Neural cell (in vitro differentiated cells): ENCODE results near the gene PLEKHB2. TPM values are rescaled to one million over a fixed set of nuclear protein-coding genes. Genes with fewer than 3 reads are reported as not detected.

Experiments used
- H2AFZ ChIP-seq: fragments of 200-600, 300-800 bp; sonication (generic), shearing (Covaris generic); 2 replicates; pipeline ENCODE4 v1.6.0; 2014; ENCODE audit warnings: low read depth, mild to moderate bottlenecking, antibody characterized with exemption, low read length, moderate library complexity
- H3F3A ChIP-seq: fragments of 200-600 bp; shearing (Covaris generic); 2 replicates; pipeline ENCODE4 v1.6.1; 2016; ENCODE audit warnings: mild to moderate bottlenecking, moderate library complexity, mixed read lengths, antibody characterized with exemption, low read length; ENCODE audit not compliant: insufficient read depth, poor library complexity, severe bottlenecking
- H3K27ac ChIP-seq: fragments of 200-600, 300-800 bp; sonication (generic), shearing (Covaris generic); 2 replicates; pipeline ENCODE4 v1.5.1; 2014; ENCODE audit warnings: mild to moderate bottlenecking, low read length, moderate library complexity
- H3K27me3 ChIP-seq: fragments of 300-800, 200-600 bp; sonication (generic), shearing (Covaris generic); 2 replicates; pipeline ENCODE4 v1.6.0; 2014; ENCODE audit warnings: mild to moderate bottlenecking, low read depth, low read length, moderate library complexity; ENCODE audit not compliant: insufficient read depth
- H3K36me3 ChIP-seq: fragments of 300-800, 200-600 bp; sonication (generic), shearing (Covaris generic); 2 replicates; pipeline ENCODE4 v1.5.1; 2014; ENCODE audit warnings: mild to moderate bottlenecking, antibody characterized with exemption, low read length, moderate library complexity; ENCODE audit not compliant: insufficient read depth
- H3K4me2 ChIP-seq: fragments of 300-800, 200-600 bp; sonication (generic), shearing (Covaris generic); 2 replicates; pipeline ENCODE4 v1.6.0; 2014; ENCODE audit warnings: mild to moderate bottlenecking, low read length
- H3K4me3 ChIP-seq: fragments of 300-800, 200-600 bp; sonication (generic), shearing (Covaris generic); 2 replicates; pipeline ENCODE4 v1.5.1; 2014; ENCODE audit warnings: mild to moderate bottlenecking, low read length, moderate library complexity
- H3K79me2 ChIP-seq: fragments of 200-600 bp; shearing (Covaris generic); replicated peaks from 2 replicates; pipeline ENCODE4 v1.6.0; 2014; ENCODE audit warnings: mild to moderate bottlenecking, low read length, moderate library complexity; ENCODE audit not compliant: insufficient read depth
- H3K9ac ChIP-seq: fragments of 300-800, 200-600 bp; sonication (generic), shearing (Covaris generic); 2 replicates; pipeline ENCODE4 v1.6.1; 2016; ENCODE audit warnings: mild to moderate bottlenecking, low read length, mixed read lengths
- H3K9me2 ChIP-seq: fragments of 200-600 bp; shearing (Covaris generic); 2 replicates; pipeline ENCODE4 v1.6.1; 2016; ENCODE audit warnings: mild to moderate bottlenecking, low read length, mixed read lengths; ENCODE audit not compliant: insufficient read depth
- H3K9me3 ChIP-seq: fragments of 200-600, 300-800 bp; sonication (generic), shearing (Covaris generic); 2 replicates; pipeline ENCODE4 v1.6.1; 2016; ENCODE audit warnings: mild to moderate bottlenecking, mixed run types, low read length, moderate library complexity, mixed read lengths
- H4K20me1 ChIP-seq: fragments of 200-600 bp; shearing (Covaris generic); 2 replicates; pipeline ENCODE4 v1.6.1; 2016; ENCODE audit warnings: mild to moderate bottlenecking, mixed run types; ENCODE audit not compliant: insufficient read depth
- CTCF ChIP-seq: fragments of 450-650 bp; IDR thresholded peaks from 2 replicates; pipeline ENCODE4 v1.5.1; 2014; ENCODE audit warnings: antibody characterized with exemption, mild to moderate bottlenecking, moderate library complexity; ENCODE audit not compliant: poor library complexity, severe bottlenecking
- EP300 ChIP-seq: fragments of 450-650 bp; conservative IDR thresholded peaks from 2 replicates; pipeline ENCODE4 v1.6.1; 2014; ENCODE audit warnings: antibody characterized with exemption, mild to moderate bottlenecking, moderate library complexity; ENCODE audit not compliant: poor library complexity, severe bottlenecking
- EZH2 ChIP-seq: fragments of 200-600, 300-800 bp; shearing (Covaris generic), sonication (generic); IDR thresholded peaks from 2 replicates; pipeline ENCODE4 v1.6.1; 2014; ENCODE audit warnings: antibody characterized with exemption, low read length, borderline replicate concordance, mild to moderate bottlenecking; ENCODE audit not compliant: insufficient read depth, poor library complexity, severe bottlenecking
- MXI1 ChIP-seq: fragments of 450-650 bp; conservative IDR thresholded peaks from 2 replicates; pipeline ENCODE4 v1.6.1; 2014; ENCODE audit warnings: antibody characterized with exemption, mild to moderate bottlenecking; ENCODE audit not compliant: poor library complexity, severe bottlenecking
- POLR2AphosphoS5 ChIP-seq: IDR thresholded peaks from 2 replicates; pipeline ENCODE4 v1.6.1; 2012
- RAD21 ChIP-seq: fragments of 450-650 bp; conservative IDR thresholded peaks from 2 replicates; pipeline ENCODE4 v1.6.1; 2014; ENCODE audit warnings: antibody characterized with exemption, mild to moderate bottlenecking, moderate library complexity
- REST ChIP-seq: IDR thresholded peaks from 2 replicates; pipeline ENCODE4 v1.6.1; 2012; ENCODE audit warnings: borderline replicate concordance
- SMC3 ChIP-seq: fragments of 450-650 bp; conservative IDR thresholded peaks from 2 replicates; pipeline ENCODE4 v1.6.1; 2014; ENCODE audit warnings: antibody characterized with exemption, mild to moderate bottlenecking, moderate library complexity; ENCODE audit not compliant: poor library complexity
- TAF1 ChIP-seq: IDR thresholded peaks from 2 replicates; pipeline ENCODE4 v1.6.1; 2012; ENCODE audit warnings: low read depth
- polyA plus RNA-seq: library from polyadenylated mRNA; depleted of rRNA; stranded (reverse); fragments of >200 nt; gene quantifications from 2 replicates; pipeline ENCODE4 v1.2.3, GENCODE V29; 2014

Gene PLEKHB2
- polyA plus RNA-seq, 1 donor from 2014 or later = 85.0 TPM

- H4K20me1 ChIP-seq = no peaks in the 10 kb centered on the region
- H3K9ac ChIP-seq = no peak overlapping the region
- no peaks in the 10 kb centered on the region for H3F3A ChIP-seq
- no peak overlapping the region for H3K27ac ChIP-seq
- no peaks in the 10 kb centered on the region for H3K9me3 ChIP-seq
- H3K27me3 ChIP-seq = no peaks in the 10 kb centered on the region
- no peaks in the 10 kb centered on the region for H3K9me2 ChIP-seq
- no peak overlapping the region for H2AFZ ChIP-seq
- peaks cover 12% of the 10 kb centered on the region for H3K36me3 ChIP-seq
- TF ChIP-seq EZH2 (no peak), EP300 (no peak), MXI1 (no peak), REST (no peak), SMC3 (no peak), RAD21 (no peak), POLR2AphosphoS5 (no peak), CTCF (no peak), TAF1 (no peak)
- H3K4me2 ChIP-seq = no peak overlapping the region
- H3K4me3 ChIP-seq = no peak overlapping the region
- H3K79me2 ChIP-seq = no peaks in the 10 kb centered on the region
Measured at GRCh38 chr2:131132729-131133128, 27.6 kb downstream of the PLEKHB2 start.

GRCh38 chr2:131140581-131140980 is 35.4 kb downstream of the PLEKHB2 start:
- Histone ChIP-seq H3K4me3 (no peak overlapping the region), H3K27ac (no peak overlapping the region), H4K20me1 (no peaks in the 10 kb centered on the region), H3K9me3 (no peaks in the 10 kb centered on the region), H3K27me3 (no peaks in the 10 kb centered on the region), H3K9ac (no peak overlapping the region), H3K36me3 (peaks cover 3% of the 10 kb centered on the region), H3K79me2 (no peaks in the 10 kb centered on the region), H3K9me2 (no peaks in the 10 kb centered on the region), H2AFZ (no peak overlapping the region), H3K4me2 (no peak overlapping the region), H3F3A (no peaks in the 10 kb centered on the region)
- TF ChIP-seq MXI1 = no peak
- no peak for TF ChIP-seq EP300
- no peak for TF ChIP-seq POLR2AphosphoS5
- no peak for TF ChIP-seq TAF1

DNA sequence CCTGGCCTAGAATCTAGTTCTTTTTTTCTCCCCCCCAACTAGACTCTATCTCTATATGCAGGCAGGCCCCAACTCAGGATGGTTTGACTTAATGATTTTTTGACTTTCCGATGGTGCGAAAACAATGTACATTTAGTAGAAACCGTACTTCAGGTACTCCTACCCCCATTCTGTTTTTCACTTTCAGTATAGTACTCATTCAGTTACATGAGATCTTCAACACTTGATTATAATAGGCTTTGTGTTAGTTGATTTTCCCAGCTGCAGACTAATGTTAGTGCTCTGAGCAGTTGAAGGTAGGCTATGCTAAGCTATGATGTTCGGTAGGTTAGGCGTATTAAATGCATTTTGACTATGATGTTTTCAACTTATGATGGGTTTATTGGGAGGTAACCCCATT is 37.7 kb downstream of the PLEKHB2 start:
- Histone ChIP-seq H3K27ac (no peak overlapping the region), H3K4me2 (no peak overlapping the region), H3K36me3 (peaks cover 3% of the 10 kb centered on the region), H3K79me2 (no peaks in the 10 kb centered on the region), H4K20me1 (no peaks in the 10 kb centered on the region), H3K27me3 (no peaks in the 10 kb centered on the region), H3K9me3 (no peaks in the 10 kb centered on the region), H3K9me2 (no peaks in the 10 kb centered on the region), H3K9ac (no peak overlapping the region), H2AFZ (no peak overlapping the region), H3F3A (no peaks in the 10 kb centered on the region), H3K4me3 (no peak overlapping the region)
- TF ChIP-seq POLR2AphosphoS5 (no peak), RAD21 (no peak), EP300 (no peak), SMC3 (no peak), CTCF (no peak), MXI1 (no peak), TAF1 (no peak), EZH2 (no peak), REST (no peak)
